HepG2 (cell line): ENCODE data around the gene TFPI. TPM values are rescaled to one million over a fixed set of nuclear protein-coding genes. Genes with fewer than 3 reads are reported as not detected.
A peak's percentile ranks its signal among the peaks of the same experiment; 100 is the strongest.

ENCODE experiments used
- ARID2 ChIP-seq: sonication (generic); formaldehyde crosslinking; IDR thresholded peaks from 2 replicates; pipeline ENCODE4 v1.8.1; 2022; ENCODE audit warnings: mild to moderate bottlenecking, missing genetic modification reagents, borderline replicate concordance
- CBX1 ChIP-seq: IDR thresholded peaks from one replicate; pipeline ENCODE4 v1.6.1; 2016; ENCODE audit warnings: antibody characterized with exemption, low read depth
- DPF2 ChIP-seq: sonication (generic); formaldehyde crosslinking; IDR thresholded peaks from 2 replicates; pipeline ENCODE4 v1.4.0; 2020; ENCODE audit warnings: mild to moderate bottlenecking, low read depth, missing genetic modification reagents, borderline replicate concordance
- GTF3A ChIP-seq: sonication (generic); formaldehyde crosslinking; conservative IDR thresholded peaks from 2 replicates; pipeline ENCODE4 v1.4.0; 2020; ENCODE audit warnings: mild to moderate bottlenecking, missing genetic modification reagents
- ONECUT2 ChIP-seq: sonication (generic); formaldehyde crosslinking; IDR thresholded peaks from 2 replicates; pipeline ENCODE4 v1.4.0; 2020; ENCODE audit warnings: missing genetic modification reagents
- RXRB ChIP-seq: IDR thresholded peaks from 2 replicates; pipeline ENCODE4 v1.6.1; 2016; ENCODE audit warnings: borderline replicate concordance, missing genetic modification reagents, missing compliant biosample characterization
- SIX4 ChIP-seq: sonication (generic); formaldehyde crosslinking; IDR thresholded peaks from 2 replicates; pipeline ENCODE4 v1.4.0; 2020; ENCODE audit warnings: missing genetic modification reagents
- SOX13 ChIP-seq, 3 experiments: fragments of 450-650 bp in 1 of 3; sonication (generic) in 1 of 3; formaldehyde crosslinking in 1 of 3; IDR thresholded peaks in 2 of 3; conservative IDR thresholded peaks in 1 of 3; 2 replicates each; pipeline versions ENCODE4 v1.5.0 to v1.6.1; 2016 to 2020; ENCODE audit warnings: antibody characterized with exemption in 1 of 3, mild to moderate bottlenecking in 1 of 3, missing compliant biosample characterization in 1 of 3, missing genetic modification reagents in 1 of 3, moderate library complexity in 1 of 3
- ZMAT3 ChIP-seq: sonication (generic); formaldehyde crosslinking; conservative IDR thresholded peaks from 2 replicates; pipeline ENCODE4 v1.7.0; 2021; ENCODE audit warnings: missing genetic modification reagents
- ZNF232 ChIP-seq: sonication (generic); formaldehyde crosslinking; IDR thresholded peaks from 2 replicates; pipeline ENCODE4 v1.4.0; 2020; ENCODE audit warnings: missing genetic modification reagents, borderline replicate concordance
- ZNF552 ChIP-seq: sonication (generic); formaldehyde crosslinking; IDR thresholded peaks from 2 replicates; pipeline ENCODE4 v1.9.0; 2022; ENCODE audit warnings: missing genetic modification reagents, mild to moderate bottlenecking, borderline replicate concordance
- ZNF678 ChIP-seq: sonication (generic); formaldehyde crosslinking; IDR thresholded peaks from 2 replicates; pipeline ENCODE4 v1.4.0; 2020; ENCODE audit warnings: mild to moderate bottlenecking, missing genetic modification reagents
- ZNF883 ChIP-seq: sonication (generic); formaldehyde crosslinking; IDR thresholded peaks from 2 replicates; pipeline ENCODE4 v1.5.1; 2020; ENCODE audit warnings: mild to moderate bottlenecking, missing genetic modification reagents; ENCODE audit errors: not compliant biosample characterization
- polyA plus RNA-seq, 8 experiments: library from polyadenylated mRNA; depleted of rRNA in 3 of 8; stranded (reverse) in 7 of 8; unstranded in 1 of 8; fragments of >200 nt; fragmentation: Illumina TruSeq in 4 of 8; extraction: Trizol in 4 of 8; gene quantifications; 2 replicates each; pipeline versions ENCODE4 v1.2.1 to v1.2.3, GENCODE V29; 2011 to 2016; ENCODE audit warnings: low read depth in 4 of 8, missing spikeins in 1 of 8, mixed read lengths in 1 of 8; ENCODE audit not compliant: insufficient read depth in 1 of 8
- total RNA-seq, 5 experiments: library from RNA; depleted of rRNA; stranded (reverse); fragments of >200 nt; fragmentation: Illumina TruSeq; extraction: Trizol; gene quantifications; 2 replicates each; pipeline ENCODE4 v1.2.3, GENCODE V29; 2016; ENCODE audit warnings: low read depth in 1 of 5
- TF ChIP-seq, protein P1 (sequence below): sonication (generic); formaldehyde crosslinking; IDR thresholded peaks from 2 replicates; pipeline ENCODE4 v1.4.0; 2020; ENCODE audit warnings: missing genetic modification reagents
- TF ChIP-seq, protein P2 (sequence below): IDR thresholded peaks from 2 replicates; pipeline ENCODE4 v1.6.1; 2016; ENCODE audit warnings: missing genetic modification reagents, missing compliant biosample characterization
- TF ChIP-seq, protein P3 (sequence below): sonication (generic); formaldehyde crosslinking; IDR thresholded peaks from 2 replicates; pipeline ENCODE4 v1.8.0; 2022; ENCODE audit warnings: missing genetic modification reagents, mild to moderate bottlenecking, moderate library complexity, borderline replicate concordance
- TF ChIP-seq, protein P4 (sequence below): IDR thresholded peaks from 2 replicates; pipeline ENCODE4 v1.6.1; 2016; ENCODE audit warnings: low read depth, borderline replicate concordance
- TF ChIP-seq, protein P5 (sequence below): IDR thresholded peaks from 2 replicates; pipeline ENCODE4 v1.4.0; 2020; ENCODE audit warnings: mild to moderate bottlenecking, missing genetic modification reagents

Gene TFPI
- total and polyA plus RNA-seq, 2 of the 13 experiments (the other 11 are each of a cell fraction or from before 2014, with no cell fraction given): 301 to 436 TPM

DNA sequence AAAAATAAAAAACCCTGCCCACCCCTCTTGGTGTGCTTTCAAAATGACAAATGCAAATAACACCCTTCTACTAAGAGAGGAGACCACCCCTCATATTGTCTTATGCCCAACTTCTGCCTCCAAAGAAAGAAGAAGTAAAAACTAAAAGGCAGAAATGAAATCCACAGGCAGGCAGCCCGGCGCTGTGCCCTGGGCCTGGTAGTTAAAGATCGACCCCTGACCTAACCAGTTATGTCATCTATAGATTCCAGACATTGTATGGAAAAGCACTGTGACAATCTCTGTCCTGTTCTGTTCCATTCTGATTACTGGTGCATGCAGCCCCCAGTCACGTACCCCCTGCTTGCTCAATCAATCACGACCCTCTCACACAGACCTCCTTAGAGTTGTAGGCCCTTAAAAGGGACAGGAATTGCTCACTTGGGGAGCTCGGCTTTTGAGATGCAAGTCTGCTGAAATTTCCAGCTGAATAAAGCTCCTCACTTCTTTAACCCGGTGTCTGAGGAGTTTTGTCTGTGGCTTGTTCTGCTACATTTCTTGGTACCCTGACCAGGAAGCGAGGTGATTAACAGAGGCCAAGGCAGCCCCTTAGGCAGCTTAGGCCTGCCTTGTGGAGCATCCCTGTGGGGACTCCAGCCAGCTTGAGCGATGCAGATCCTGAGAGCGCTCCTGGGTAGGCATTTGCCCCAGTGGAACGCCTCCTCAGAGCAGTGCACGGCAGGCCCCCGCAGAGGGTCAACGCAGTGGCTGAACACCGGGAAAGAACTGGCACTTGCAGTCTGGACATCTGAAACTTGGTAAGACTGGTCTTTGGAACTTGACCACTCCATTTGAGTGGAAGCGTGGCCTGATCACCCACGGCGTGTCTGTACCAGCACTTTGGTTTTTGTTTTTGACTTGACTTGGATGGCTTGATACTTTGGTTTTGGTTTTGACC lies 43.5 kb downstream of the TFPI start (continued):
- TF ChIP-seq SOX13 (IDR thresholded peaks at IDR 0.05) (peak; percentile 62), SOX13 (CRISPR knock-in tag; conservative IDR thresholded peaks at IDR 0.05 in 1 of 2, IDR thresholded peaks at IDR 0.05 in 1 of 2) (peak in 1 of 2 experiments; percentile 81; a peak in 2 of 4 replicates), GTF3A (CRISPR knock-in tag) (0 out of 2 replicates have a peak, but pooled peaks have one; percentile 41), ZMAT3 (CRISPR knock-in tag) (peak; percentile 75), ZNF678 (CRISPR knock-in tag) (peak; percentile 28; the same call in 1 of the 2 replicates), ZNF552 (CRISPR knock-in tag) (peak; percentile 35; the same call in 1 of the 2 replicates), ZNF883 (CRISPR knock-in tag) (peak; percentile 87), SIX4 (CRISPR knock-in tag) (0 out of 2 replicates have a peak, but pooled peaks have one; percentile 18), ZNF232 (CRISPR knock-in tag) (peak; percentile 89; the same call in 1 of the 2 replicates), ARID2 (CRISPR knock-in tag) (peak; percentile 73; the same call in 1 of the 2 replicates), ONECUT2 (CRISPR knock-in tag) (0 out of 2 replicates have a peak, but pooled peaks have one; percentile 30), DPF2 (CRISPR knock-in tag) (0 out of 2 replicates have a peak, but pooled peaks have one; percentile 9), RXRB (CRISPR knock-in tag) (peak; percentile 92), CBX1 (peak; percentile 26)
- TF ChIP-seq, protein P1, sequence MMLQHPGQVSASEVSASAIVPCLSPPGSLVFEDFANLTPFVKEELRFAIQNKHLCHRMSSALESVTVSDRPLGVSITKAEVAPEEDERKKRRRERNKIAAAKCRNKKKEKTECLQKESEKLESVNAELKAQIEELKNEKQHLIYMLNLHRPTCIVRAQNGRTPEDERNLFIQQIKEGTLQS (CRISPR knock-in tag): 0 out of 2 replicates have a peak, but pooled peaks have one; percentile 2
- TF ChIP-seq, protein P2, sequence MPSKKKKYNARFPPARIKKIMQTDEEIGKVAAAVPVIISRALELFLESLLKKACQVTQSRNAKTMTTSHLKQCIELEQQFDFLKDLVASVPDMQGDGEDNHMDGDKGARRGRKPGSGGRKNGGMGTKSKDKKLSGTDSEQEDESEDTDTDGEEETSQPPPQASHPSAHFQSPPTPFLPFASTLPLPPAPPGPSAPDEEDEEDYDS (CRISPR knock-in tag): peak; percentile 97
- TF ChIP-seq, protein P3, sequence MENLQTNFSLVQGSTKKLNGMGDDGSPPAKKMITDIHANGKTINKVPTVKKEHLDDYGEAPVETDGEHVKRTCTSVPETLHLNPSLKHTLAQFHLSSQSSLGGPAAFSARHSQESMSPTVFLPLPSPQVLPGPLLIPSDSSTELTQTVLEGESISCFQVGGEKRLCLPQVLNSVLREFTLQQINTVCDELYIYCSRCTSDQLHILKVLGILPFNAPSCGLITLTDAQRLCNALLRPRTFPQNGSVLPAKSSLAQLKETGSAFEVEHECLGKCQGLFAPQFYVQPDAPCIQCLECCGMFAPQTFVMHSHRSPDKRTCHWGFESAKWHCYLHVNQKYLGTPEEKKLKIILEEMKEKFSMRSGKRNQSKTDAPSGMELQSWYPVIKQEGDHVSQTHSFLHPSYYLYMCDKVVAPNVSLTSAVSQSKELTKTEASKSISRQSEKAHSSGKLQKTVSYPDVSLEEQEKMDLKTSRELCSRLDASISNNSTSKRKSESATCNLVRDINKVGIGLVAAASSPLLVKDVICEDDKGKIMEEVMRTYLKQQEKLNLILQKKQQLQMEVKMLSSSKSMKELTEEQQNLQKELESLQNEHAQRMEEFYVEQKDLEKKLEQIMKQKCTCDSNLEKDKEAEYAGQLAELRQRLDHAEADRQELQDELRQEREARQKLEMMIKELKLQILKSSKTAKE (CRISPR knock-in tag): 0 out of 2 replicates have a peak, but pooled peaks have one; percentile 14
- TF ChIP-seq, protein P4, sequence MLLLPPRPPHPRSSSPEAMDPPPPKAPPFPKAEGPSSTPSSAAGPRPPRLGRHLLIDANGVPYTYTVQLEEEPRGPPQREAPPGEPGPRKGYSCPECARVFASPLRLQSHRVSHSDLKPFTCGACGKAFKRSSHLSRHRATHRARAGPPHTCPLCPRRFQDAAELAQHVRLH: peak; percentile 50; the same call in 1 of the 2 replicates
- TF ChIP-seq, protein P5, sequence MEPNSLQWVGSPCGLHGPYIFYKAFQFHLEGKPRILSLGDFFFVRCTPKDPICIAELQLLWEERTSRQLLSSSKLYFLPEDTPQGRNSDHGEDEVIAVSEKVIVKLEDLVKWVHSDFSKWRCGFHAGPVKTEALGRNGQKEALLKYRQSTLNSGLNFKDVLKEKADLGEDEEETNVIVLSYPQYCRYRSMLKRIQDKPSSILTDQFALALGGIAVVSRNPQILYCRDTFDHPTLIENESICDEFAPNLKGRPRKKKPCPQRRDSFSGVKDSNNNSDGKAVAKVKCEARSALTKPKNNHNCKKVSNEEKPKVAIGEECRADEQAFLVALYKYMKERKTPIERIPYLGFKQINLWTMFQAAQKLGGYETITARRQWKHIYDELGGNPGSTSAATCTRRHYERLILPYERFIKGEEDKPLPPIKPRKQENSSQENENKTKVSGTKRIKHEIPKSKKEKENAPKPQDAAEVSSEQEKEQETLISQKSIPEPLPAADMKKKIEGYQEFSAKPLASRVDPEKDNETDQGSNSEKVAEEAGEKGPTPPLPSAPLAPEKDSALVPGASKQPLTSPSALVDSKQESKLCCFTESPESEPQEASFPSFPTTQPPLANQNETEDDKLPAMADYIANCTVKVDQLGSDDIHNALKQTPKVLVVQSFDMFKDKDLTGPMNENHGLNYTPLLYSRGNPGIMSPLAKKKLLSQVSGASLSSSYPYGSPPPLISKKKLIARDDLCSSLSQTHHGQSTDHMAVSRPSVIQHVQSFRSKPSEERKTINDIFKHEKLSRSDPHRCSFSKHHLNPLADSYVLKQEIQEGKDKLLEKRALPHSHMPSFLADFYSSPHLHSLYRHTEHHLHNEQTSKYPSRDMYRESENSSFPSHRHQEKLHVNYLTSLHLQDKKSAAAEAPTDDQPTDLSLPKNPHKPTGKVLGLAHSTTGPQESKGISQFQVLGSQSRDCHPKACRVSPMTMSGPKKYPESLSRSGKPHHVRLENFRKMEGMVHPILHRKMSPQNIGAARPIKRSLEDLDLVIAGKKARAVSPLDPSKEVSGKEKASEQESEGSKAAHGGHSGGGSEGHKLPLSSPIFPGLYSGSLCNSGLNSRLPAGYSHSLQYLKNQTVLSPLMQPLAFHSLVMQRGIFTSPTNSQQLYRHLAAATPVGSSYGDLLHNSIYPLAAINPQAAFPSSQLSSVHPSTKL (CRISPR knock-in tag): peak; percentile 88
